Lower lobe of right lung (tissue), 2 donors: ENCODE measurements around the gene SIGLEC8. TPM values are rescaled to one million over a fixed set of nuclear protein-coding genes. Genes with fewer than 3 reads are reported as not detected.

ENCODE experiments used
- ATAC-seq, 2 donors: fragments of 200-7000 bp; cut with Tn5 transposase; one replicate each; pipeline ENCODE4 v1.9.1; 2020 to 2022; ENCODE audit warnings: mild to moderate bottlenecking in 2 of 2, moderate library complexity in 2 of 2
- DNase-seq: peaks from one replicate; pipeline ENCODE4 v3.0.0-alpha.2; 2020
- H3K27ac ChIP-seq: fragments of 200-600 bp; one replicate; pipeline ENCODE4 v1.8.0; 2022
- H3K27me3 ChIP-seq: fragments of 200-600 bp; one replicate; pipeline ENCODE4 v1.8.0; 2022; ENCODE audit warnings: low read depth
- H3K36me3 ChIP-seq: fragments of 200-600 bp; one replicate; pipeline ENCODE4 v1.8.0; 2022; ENCODE audit warnings: mild to moderate bottlenecking
- H3K4me1 ChIP-seq: fragments of 200-600 bp; one replicate; pipeline ENCODE4 v1.8.0; 2022
- H3K4me3 ChIP-seq: fragments of 200-600 bp; one replicate; pipeline ENCODE4 v1.8.0; 2022; ENCODE audit warnings: mild to moderate bottlenecking
- H3K9me3 ChIP-seq: fragments of 200-600 bp; one replicate; pipeline ENCODE4 v1.8.0; 2022
- intact Hi-C: fragments of 100-400 bp; cut with DNase I; formaldehyde crosslinking; loops from one replicate; pipeline ENCODE4 v1.11.0; 2022
- total RNA-seq: library from RNA; stranded (reverse); fragmentation: NEBNext Ultra II Directional; extraction: Animal tissue kit (Norgen Biotek cat#: 25700); gene quantifications from one replicate; pipeline ENCODE4 v1.2.1, GENCODE V29; 2021
- TF ChIP-seq, protein P1 (sequence below): fragments of 200-600 bp; IDR thresholded peaks from one replicate; pipeline ENCODE4 v1.8.0; 2022; ENCODE audit warnings: antibody characterized with exemption, mild to moderate bottlenecking
- donor health status: DM: no; HTN: yes; CAD: no; lungs with severe emphysema.

The SIGLEC8 gene
- total RNA-seq, 1 donor from 2014 or later: 3.0 TPM

DNA sequence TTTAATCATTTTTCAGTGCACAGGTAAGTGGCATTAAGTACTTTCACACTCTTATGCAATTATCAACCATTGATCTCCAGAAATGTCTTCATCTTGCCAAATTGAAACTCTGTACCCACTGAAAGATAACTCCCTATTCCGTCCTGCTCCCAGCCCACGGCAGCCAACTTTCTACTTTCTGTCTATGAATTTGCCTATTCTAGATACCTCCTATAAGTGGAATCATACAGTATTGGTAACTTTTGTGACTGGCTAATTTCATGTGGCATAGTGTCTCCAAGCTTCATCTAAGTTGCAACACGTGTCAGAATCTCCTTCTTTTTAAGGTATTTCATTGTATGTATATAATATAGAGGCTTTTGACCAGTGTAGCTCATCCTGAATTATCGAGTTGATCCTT lies 14.4 kb upstream of the SIGLEC8 start:
- Histone ChIP-seq H3K36me3 (no peaks in the 10 kb centered on the region), H3K9me3 (no peaks in the 10 kb centered on the region), H3K4me3 (no peak overlapping the region), H3K27me3 (no peaks in the 10 kb centered on the region), H3K27ac (no peak overlapping the region), H3K4me1 (no peaks in the 10 kb centered on the region)
- DNase-seq (no peak), ATAC-seq (no peak)
- intact Hi-C loops: no loop called here
- TF ChIP-seq, protein P1, sequence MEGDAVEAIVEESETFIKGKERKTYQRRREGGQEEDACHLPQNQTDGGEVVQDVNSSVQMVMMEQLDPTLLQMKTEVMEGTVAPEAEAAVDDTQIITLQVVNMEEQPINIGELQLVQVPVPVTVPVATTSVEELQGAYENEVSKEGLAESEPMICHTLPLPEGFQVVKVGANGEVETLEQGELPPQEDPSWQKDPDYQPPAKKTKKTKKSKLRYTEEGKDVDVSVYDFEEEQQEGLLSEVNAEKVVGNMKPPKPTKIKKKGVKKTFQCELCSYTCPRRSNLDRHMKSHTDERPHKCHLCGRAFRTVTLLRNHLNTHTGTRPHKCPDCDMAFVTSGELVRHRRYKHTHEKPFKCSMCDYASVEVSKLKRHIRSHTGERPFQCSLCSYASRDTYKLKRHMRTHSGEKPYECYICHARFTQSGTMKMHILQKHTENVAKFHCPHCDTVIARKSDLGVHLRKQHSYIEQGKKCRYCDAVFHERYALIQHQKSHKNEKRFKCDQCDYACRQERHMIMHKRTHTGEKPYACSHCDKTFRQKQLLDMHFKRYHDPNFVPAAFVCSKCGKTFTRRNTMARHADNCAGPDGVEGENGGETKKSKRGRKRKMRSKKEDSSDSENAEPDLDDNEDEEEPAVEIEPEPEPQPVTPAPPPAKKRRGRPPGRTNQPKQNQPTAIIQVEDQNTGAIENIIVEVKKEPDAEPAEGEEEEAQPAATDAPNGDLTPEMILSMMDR: no peak

DNA sequence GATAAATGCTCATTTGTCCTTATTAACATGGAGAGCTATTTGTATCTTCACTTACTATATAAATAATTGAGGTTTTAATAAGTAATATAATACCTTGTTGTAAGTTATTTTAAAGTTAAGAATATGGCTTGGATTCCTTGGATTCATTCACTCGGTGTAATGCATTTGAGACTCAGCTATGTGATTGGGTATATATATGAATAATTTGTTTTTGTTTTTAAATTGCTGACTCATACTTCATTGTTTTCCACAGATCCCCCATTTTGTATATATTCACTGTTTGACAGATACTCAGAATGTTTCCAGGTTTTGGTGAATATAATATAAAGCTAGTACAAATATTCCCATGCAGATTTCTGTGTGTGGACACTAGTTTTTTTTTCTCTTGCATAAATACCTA lies 13.3 kb upstream of the SIGLEC8 start:
- no peaks in the 10 kb centered on the region for H3K27me3 ChIP-seq
- no peak overlapping the region for H3K27ac ChIP-seq
- no peaks in the 10 kb centered on the region for H3K36me3 ChIP-seq
- H3K4me1 ChIP-seq: no peaks in the 10 kb centered on the region
- TF ChIP-seq, protein P1: no peak
- no peak overlapping the region for H3K4me3 ChIP-seq
- no peak for DNase-seq
- no peaks in the 10 kb centered on the region for H3K9me3 ChIP-seq
- intact Hi-C loops: no loop called here
- ATAC-seq: no peak

DNA sequence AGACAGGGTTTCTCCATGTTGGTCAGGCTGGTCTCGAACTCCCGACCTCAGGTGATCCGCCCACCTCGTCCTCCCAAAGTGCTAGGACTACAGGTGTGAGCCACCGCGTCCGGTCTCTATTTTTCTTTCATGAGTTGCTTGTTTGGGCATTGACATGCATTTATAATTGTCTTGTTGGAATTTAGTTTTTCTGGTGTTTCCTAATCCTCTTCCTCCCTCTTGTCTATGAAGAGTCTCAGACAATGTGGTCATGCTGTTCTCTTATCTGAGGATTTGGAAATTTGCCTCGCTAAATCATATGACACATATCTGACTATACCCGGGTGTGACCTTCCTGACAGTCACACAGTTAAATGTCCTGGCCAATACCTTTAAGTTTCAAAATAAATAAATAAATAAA lies 12.7 kb upstream of the SIGLEC8 start:
- no peak overlapping the region for H3K27ac ChIP-seq
- intact Hi-C loops: no loop called here
- ATAC-seq: no peak
- TF ChIP-seq, protein P1: no peak
- no peaks in the 10 kb centered on the region for H3K9me3 ChIP-seq
- H3K36me3 ChIP-seq: no peaks in the 10 kb centered on the region
- H3K4me1 ChIP-seq: no peaks in the 10 kb centered on the region
- no peaks in the 10 kb centered on the region for H3K27me3 ChIP-seq
- no peak overlapping the region for H3K4me3 ChIP-seq
- no peak for DNase-seq

DNA sequence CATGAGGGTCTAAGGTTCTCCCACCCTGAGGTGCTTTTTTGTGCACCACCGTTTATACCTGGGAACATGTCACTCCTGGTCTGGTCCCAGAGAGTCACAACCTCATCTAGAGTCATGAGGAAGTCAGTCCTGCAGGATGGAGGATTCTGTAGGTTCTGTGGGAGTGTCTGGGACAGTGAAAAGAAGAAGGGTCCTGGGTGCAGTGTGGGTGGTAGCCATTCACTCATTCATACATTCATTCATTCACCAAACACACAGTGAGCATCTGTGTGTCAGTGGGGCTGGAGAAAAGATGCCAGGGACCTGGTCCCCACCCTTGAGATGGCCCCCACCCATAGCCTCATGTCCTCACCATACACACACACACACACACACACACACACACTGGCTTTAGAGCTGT lies 11.4 kb upstream of the SIGLEC8 start:
- Histone ChIP-seq H3K27ac (no peak overlapping the region), H3K27me3 (no peaks in the 10 kb centered on the region), H3K4me3 (no peak overlapping the region), H3K4me1 (no peaks in the 10 kb centered on the region), H3K36me3 (no peaks in the 10 kb centered on the region), H3K9me3 (no peaks in the 10 kb centered on the region)
- intact Hi-C loops: no loop called here
- DNase-seq (no peak), ATAC-seq (no peak)
- TF ChIP-seq, protein P1: no peak

DNA sequence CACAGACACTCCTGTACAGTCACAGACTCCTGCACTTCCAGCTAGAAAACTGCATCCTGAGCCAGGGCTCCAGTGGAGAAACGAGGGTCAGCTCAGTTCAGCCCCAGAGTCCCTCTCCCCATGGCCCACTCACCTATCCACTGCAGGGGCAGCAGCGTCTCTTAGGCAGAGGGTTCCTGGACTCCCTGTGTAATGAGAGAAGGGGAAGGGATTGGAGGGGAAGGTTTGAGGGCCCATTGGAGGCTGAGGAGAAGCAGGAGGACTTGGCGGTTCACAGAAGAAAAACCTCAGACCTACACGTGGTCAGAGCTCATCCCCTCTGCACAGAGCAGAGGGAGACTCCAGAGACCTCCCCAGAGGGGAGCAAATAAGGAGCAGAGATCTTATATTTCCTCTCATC lies 10.9 kb upstream of the SIGLEC8 start:
- intact Hi-C loops: no loop called here
- no peak for ATAC-seq

More for the DNA sequence above, 10.9 kb upstream of the SIGLEC8 start:
- H3K4me1 ChIP-seq: no peaks in the 10 kb centered on the region
- H3K4me3 ChIP-seq: no peak overlapping the region
- H3K9me3 ChIP-seq: no peaks in the 10 kb centered on the region
- no peaks in the 10 kb centered on the region for H3K27me3 ChIP-seq
- TF ChIP-seq, protein P1: no peak
- no peaks in the 10 kb centered on the region for H3K36me3 ChIP-seq
- DNase-seq: no peak
- H3K27ac ChIP-seq: no peak overlapping the region
